ENCODE measurements around the gene LRRK1.

DNA sequence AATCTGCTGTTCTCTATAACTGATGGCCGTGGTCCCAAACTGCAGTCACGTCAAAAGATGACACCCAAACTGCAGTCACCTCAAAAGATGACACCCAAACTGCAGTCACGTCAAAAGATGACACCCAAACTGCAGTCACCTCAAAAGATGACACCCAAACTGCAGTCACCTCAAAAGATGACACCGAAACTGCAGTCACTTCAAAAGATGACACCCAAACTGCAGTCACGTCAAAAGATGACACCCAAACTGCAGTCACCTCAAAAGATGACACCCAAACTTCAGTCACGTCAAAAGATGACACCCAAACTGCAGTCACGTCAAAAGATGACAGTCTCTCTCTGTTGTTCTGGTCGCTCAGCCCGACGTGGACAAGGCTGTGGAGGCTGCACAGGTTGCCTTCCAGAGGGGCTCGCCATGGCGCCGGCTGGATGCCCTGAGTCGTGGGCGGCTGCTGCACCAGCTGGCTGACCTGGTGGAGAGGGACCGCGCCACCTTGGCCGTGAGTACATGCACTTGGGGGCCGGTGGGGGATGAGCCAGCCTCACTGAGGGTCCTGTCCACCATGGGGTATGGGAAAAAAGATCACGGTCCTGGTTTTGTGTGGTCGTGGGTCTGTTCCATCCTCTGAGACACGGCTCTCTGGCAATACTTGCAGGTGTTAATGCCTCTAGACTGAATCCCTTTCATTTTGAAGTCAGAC is 31.8 kb upstream of the LRRK1 start:
- TF ChIP-seq CTCF (IDR thresholded peaks at IDR 0.05; ENCODE audit: low read depth, low read length, poor library complexity, severe bottlenecking) (no peak), EZH2phosphoT487 (IDR thresholded peaks at IDR 0.05; ENCODE audit: borderline replicate concordance, low read length) (no peak)

All from DOHH2 (cell line).